GM12878 (cell line): Measurements from ENCODE around the gene CDC42BPB. TPM values are rescaled to one million over a fixed set of nuclear protein-coding genes. Genes with fewer than 3 reads are reported as not detected.

Source experiments
- ATAC-seq: fragments of 200-7000 bp; cut with Tn5 transposase; 3 replicates; pipeline ENCODE4 v1.9.1; 2020; ENCODE audit warnings: mild to moderate bottlenecking, moderate library complexity
- BruUV-seq: library from RNA; stranded (reverse); fragments of 400-500 nt; replicated peaks from 2 replicates; lab custom pipeline; 2021; lab: Mats Ljungman, UMichigan
- CTCF ChIA-PET: fragments of 300-600 bp; sonication (Branson Sonifier 250); formaldehyde crosslinking; extraction: SDS; loops from one replicate; lab custom pipeline; 2021; ENCODE audit warnings: inconsistent platforms; lab: Yijun Ruan, JAX
- POLR2A ChIA-PET: fragments of 350-600 bp; formaldehyde crosslinking; extraction: SDS; loops from one replicate; lab custom pipeline; 2021; ENCODE audit warnings: inconsistent platforms; lab: Charles Lee
- RAD21 ChIA-PET: fragments of 300-600 bp; sonication (Branson Sonifier 250); formaldehyde crosslinking; loops from one replicate; lab custom pipeline; 2023; ENCODE audit warnings: antibody characterized with exemption; ENCODE audit not compliant: unreplicated experiment; lab: Charles Lee
- SMC1A ChIA-PET: fragments of 300-600 bp; sonication (Branson Sonifier 250); formaldehyde crosslinking; loops from one replicate; lab custom pipeline; 2023; ENCODE audit not compliant: unreplicated experiment, uncharacterized antibody; lab: Charles Lee
- DNase-seq: peaks from one replicate; pipeline ENCODE4 v3.0.0-alpha.2; 2011; ENCODE audit warnings: low read depth, low spot score
- FAIRE-seq: peaks from 3 replicates; lab custom pipeline; 2011; peaks lifted over from hg19 to GRCh38; lab: Jason Lieb, UNC
- H2AFZ ChIP-seq: 2 replicates; pipeline ENCODE4 v1.6.0; 2011; ENCODE audit warnings: low read depth, low read length, control low read depth; ENCODE audit not compliant: control insufficient read depth
- H3K27ac ChIP-seq: 2 replicates; pipeline ENCODE4 v1.5.1; 2011; ENCODE audit warnings: control low read depth; ENCODE audit not compliant: control insufficient read depth, insufficient read depth
- H3K27me3 ChIP-seq, 2 experiments: replicated peaks in 1 of 2; 2 replicates each; pipeline versions ENCODE4 v1.6.0 to v1.6.1; 2011; ENCODE audit warnings: low read length in 1 of 2; ENCODE audit not compliant: control insufficient read depth in 2 of 2, insufficient read depth in 2 of 2
- H3K36me3 ChIP-seq, 2 experiments: 2 replicates each; pipeline ENCODE4 v1.5.1; 2011; ENCODE audit warnings: low read length in 1 of 2; ENCODE audit not compliant: control insufficient read depth in 2 of 2, insufficient read depth in 2 of 2
- H3K4me1 ChIP-seq: 2 replicates; pipeline ENCODE4 v1.6.1; 2011; ENCODE audit warnings: mild to moderate bottlenecking, low read length, moderate library complexity, mixed read lengths; ENCODE audit not compliant: control insufficient read depth, insufficient read depth
- H3K4me2 ChIP-seq: 2 replicates; pipeline ENCODE4 v1.6.0; 2011; ENCODE audit warnings: control low read depth; ENCODE audit not compliant: control insufficient read depth, insufficient read depth
- H3K4me3 ChIP-seq: fragments of 200-600 bp; sonication (generic); 2 replicates; pipeline ENCODE4 v1.5.1; 2016
- H3K79me2 ChIP-seq: 2 replicates; pipeline ENCODE4 v1.6.0; 2011; ENCODE audit warnings: low read length; ENCODE audit not compliant: control insufficient read depth, insufficient read depth
- H3K9ac ChIP-seq: 2 replicates; pipeline ENCODE4 v1.8.0; 2011; ENCODE audit warnings: low read length, control low read depth, mixed read lengths; ENCODE audit not compliant: control insufficient read depth, insufficient read depth
- H3K9me3 ChIP-seq: replicated peaks from 3 replicates; pipeline ENCODE4 v1.5.1; 2011; ENCODE audit warnings: mild to moderate bottlenecking, low read length; ENCODE audit not compliant: control insufficient read depth, insufficient read depth
- H4K20me1 ChIP-seq: 2 replicates; pipeline ENCODE4 v1.6.0; 2011; ENCODE audit not compliant: control insufficient read depth, insufficient read depth
- BHLHE40 ChIP-seq, 2 experiments: fragments of 450-650 bp in 1 of 2; IDR thresholded peaks; 2 replicates each; pipeline ENCODE4 v1.6.1; 2011 to 2017; ENCODE audit warnings: low read depth in 2 of 2, borderline replicate concordance in 1 of 2, improper control_type of control experiment in 1 of 2, low read length in 1 of 2, mild to moderate bottlenecking in 1 of 2
- CHD2 ChIP-seq: IDR thresholded peaks from 2 replicates; pipeline ENCODE4 v1.6.1; 2011; ENCODE audit warnings: low read depth, low read length, improper control_type of control experiment, borderline replicate concordance
- MAX ChIP-seq: IDR thresholded peaks from 2 replicates; pipeline ENCODE4 v1.6.1; 2012; ENCODE audit warnings: low read depth, low read length, improper control_type of control experiment
- PML ChIP-seq: IDR thresholded peaks from 2 replicates; pipeline ENCODE4 v1.6.1; 2012; ENCODE audit warnings: low read length, inconsistent platforms
- POLR2A ChIP-seq: IDR thresholded peaks from 2 replicates; pipeline ENCODE4 v1.6.1; 2011; ENCODE audit warnings: low read depth, mild to moderate bottlenecking, low read length
- SMAD5 ChIP-seq: IDR thresholded peaks from 2 replicates; pipeline ENCODE4 v1.6.1; 2016; ENCODE audit warnings: antibody characterized with exemption, low read depth
- TARDBP ChIP-seq: IDR thresholded peaks from 2 replicates; pipeline ENCODE4 v1.6.1; 2016; ENCODE audit warnings: borderline replicate concordance
- ZBTB11 ChIP-seq: fragments of 450-650 bp; formaldehyde crosslinking; IDR thresholded peaks from 2 replicates; pipeline ENCODE4 v1.5.0; 2022; ENCODE audit warnings: mild to moderate bottlenecking, missing genetic modification characterization
- ZNF622 ChIP-seq: fragments of 450-650 bp; IDR thresholded peaks from 2 replicates; pipeline ENCODE4 v1.6.1; 2017; ENCODE audit warnings: mild to moderate bottlenecking, inconsistent platforms
- ZNF687 ChIP-seq: fragments of 450-650 bp; IDR thresholded peaks from 2 replicates; pipeline ENCODE4 v1.6.1; 2017; ENCODE audit warnings: mild to moderate bottlenecking, moderate library complexity
- WGBS: methylation state at CpG from one replicate; pipeline ENCODE4 v1.1.6; 2016; ENCODE audit warnings: low lambda C conversion rate; ENCODE audit not compliant: insufficient replicate concordance, insufficient coverage; ENCODE audit errors: missing lambda C conversion rate; 5-methylcytosine and 5-hydroxymethylcytosine counted together
- in situ Hi-C: fragments of 300-500 bp; cut with MboI; formaldehyde crosslinking; loops from 9 replicates; pipeline ENCODE4 v1.14.3; 2018; ENCODE audit warnings: mixed read lengths
- intact Hi-C: fragments of 100-400 bp; cut with micrococcal nuclease; formaldehyde crosslinking; loops from one replicate; pipeline ENCODE4 v1.14.2; 2022; ENCODE audit not compliant: unreplicated experiment
- polyA plus RNA-seq, 11 experiments: library from polyadenylated mRNA; depleted of rRNA in 4 of 11; unstranded in 6 of 11; stranded (reverse) in 5 of 11; fragments of >200 nt; fragmentation: Nextera tagmentation in 4 of 11; fragmentation: Illumina TruSeq in 1 of 11; extraction: Ambion mirVana in 4 of 11; extraction: Trizol in 1 of 11; gene quantifications; 1 replicate in 1 of 11; 2 replicates in 10 of 11; pipeline versions ENCODE4 v1.2.1 to v1.2.3, GENCODE V29; 2011 to 2016; ENCODE audit warnings: inconsistent platforms in 2 of 11, missing spikeins in 2 of 11, low read depth in 1 of 11
- total RNA-seq, 4 experiments: library from RNA; depleted of rRNA in 3 of 4; stranded (reverse); fragments of >200 nt in 3 of 4; fragmentation: Illumina TruSeq in 1 of 4; extraction: Trizol in 1 of 4; gene quantifications; 2 replicates each; pipeline versions ENCODE4 v1.2.1 to v1.2.3, GENCODE V29; 2013 to 2021

CDC42BPB gene
- total and polyA plus RNA-seq, 10 of the 15 experiments (the other 5 are each of a cell fraction or from before 2014, with no cell fraction given) = 0.42 to 22.1 (median 13.3) TPM

GRCh38 chr14:102980409-102980810 is 76.9 kb downstream of the CDC42BPB start:
- Histone ChIP-seq H3K79me2 (no peaks in the 10 kb centered on the region), H3K9ac (no peak overlapping the region), H2AFZ (no peak overlapping the region), H3K36me3 (peaks cover 16 to 27% of the 10 kb centered on the region in 2 experiments), H4K20me1 (no peaks in the 10 kb centered on the region), H3K4me3 (no peak overlapping the region), H3K4me2 (no peak overlapping the region), H3K27ac (no peak overlapping the region), H3K27me3 (no peaks in the 10 kb centered on the region), H3K9me3 (no peaks in the 10 kb centered on the region), H3K4me1 (peaks cover 8% of the 10 kb centered on the region)
- no TSS peak for BruUV-seq
- in situ Hi-C loops (no loop called here), intact Hi-C loops (no loop called here)
- TF ChIP-seq ZBTB11 (CRISPR knock-in tag) (no peak), PML (no peak), ZNF622 (no peak)
- SMC1A ChIA-PET = interaction anchor here (0.6 kb wide), 1 partner anchor 212 kb away, joined by 3 read pairs; no protein-coding TSS in a partner anchor
- FAIRE-seq (no peak), ATAC-seq (no peak), DNase-seq (no peak)
- POLR2A ChIA-PET = no interaction called here
- CTCF ChIA-PET = no interaction called here
- RAD21 ChIA-PET = interaction anchor here (0.6 kb wide), 1 partner anchor 374 kb away, joined by 3 read pairs; no protein-coding TSS in a partner anchor
- WGBS = 69% methylated on average over 8 of the region's 8 CpGs

GRCh38 chr14:102979406-102979805 is 77.9 kb downstream of the CDC42BPB start:
- no peak for ATAC-seq
- H3K9me3 ChIP-seq = no peaks in the 10 kb centered on the region
- no peak overlapping the region for H3K9ac ChIP-seq
- ChIA-PET SMC1A (no interaction called here), POLR2A (interaction anchor here (0.6 kb wide), 1 partner anchor 270 kb away, joined by 3 read pairs; no protein-coding TSS in a partner anchor), CTCF (no interaction called here), RAD21 (no interaction called here)
- H3K36me3 ChIP-seq = peaks cover 13 to 23% of the 10 kb centered on the region in 2 experiments
- no peak overlapping the region for H3K27ac ChIP-seq
- H3K4me2 ChIP-seq = no peak overlapping the region
- no peaks in the 10 kb centered on the region for H3K27me3 ChIP-seq
- FAIRE-seq = no peak
- WGBS = 36% methylated on average over 9 of the region's 9 CpGs
- no peaks in the 10 kb centered on the region for H3K4me1 ChIP-seq
- no peak overlapping the region for H3K4me3 ChIP-seq
- intact Hi-C loops (no loop called here), in situ Hi-C loops (no loop called here)
- H2AFZ ChIP-seq = no peak overlapping the region
- BruUV-seq = no TSS peak
- no peaks in the 10 kb centered on the region for H4K20me1 ChIP-seq
- DNase-seq = no peak
- no peaks in the 10 kb centered on the region for H3K79me2 ChIP-seq
- TF ChIP-seq SMAD5 (no peak), BHLHE40 (IDR thresholded peaks at IDR 0.05; ENCODE audit: borderline replicate concordance in 1 of 2, low read depth in 2 of 2, low read length in 1 of 2) (no peak), MAX (no peak), POLR2A (no peak), TARDBP (no peak), CHD2 (no peak), ZNF687 (no peak)
